Measurements from ENCODE around the gene ATAD2B. TPM values are rescaled to one million over a fixed set of nuclear protein-coding genes. Genes with fewer than 3 reads are reported as not detected.

Gene ATAD2B
- total RNA-seq, 1 experiment from 2014 or later = 19.7 TPM

- intact Hi-C loops (cut with micrococcal nuclease; ENCODE audit: unreplicated experiment) = no loop called here
- H3K9me3 Mint-ChIP-seq (ENCODE audit: low read depth, unreplicated experiment) = no peaks in the 10 kb centered on the region
- CTCF ChIA-PET = interaction anchor here (0.5 kb wide), 1 partner anchor 17 kb away, joined by 3 read pairs; no protein-coding TSS in a partner anchor
- H3K36me3 Mint-ChIP-seq (ENCODE audit: insufficient read depth, unreplicated experiment) = no peaks in the 10 kb centered on the region
- H3K4me1 Mint-ChIP-seq (ENCODE audit: low read depth, unreplicated experiment) = no peaks in the 10 kb centered on the region
- no peak for TF ChIP-seq CTCF (IDR thresholded peaks at IDR 0.05; ENCODE audit: unreplicated experiment)
- H3K27me3 Mint-ChIP-seq (ENCODE audit: unreplicated experiment) = no peaks in the 10 kb centered on the region
- no peak for DNase-seq
- no peak overlapping the region for H3K27ac Mint-ChIP-seq (ENCODE audit: unreplicated experiment)
- no TSS peak for BruUV-seq (replicated peaks)
- no peak overlapping the region for H3K4me3 Mint-ChIP-seq (ENCODE audit: low read depth, unreplicated experiment)
Measured at GRCh38 chr2:23836505-23836904, 90.4 kb downstream of the ATAD2B start.

- no peaks in the 10 kb centered on the region for H3K36me3 Mint-ChIP-seq (ENCODE audit: insufficient read depth, unreplicated experiment)
- BruUV-seq (replicated peaks) = no TSS peak
- intact Hi-C loops (cut with micrococcal nuclease; ENCODE audit: unreplicated experiment) = no loop called here
- no peak for DNase-seq
- no peak overlapping the region for H3K4me3 Mint-ChIP-seq (ENCODE audit: low read depth, unreplicated experiment)
- CTCF ChIA-PET = interaction anchor here (0.5 kb wide), 1 partner anchor 16 kb away, joined by 3 read pairs; no protein-coding TSS in a partner anchor
- H3K27ac Mint-ChIP-seq (ENCODE audit: unreplicated experiment) = no peak overlapping the region
- no peaks in the 10 kb centered on the region for H3K27me3 Mint-ChIP-seq (ENCODE audit: unreplicated experiment)
- no peaks in the 10 kb centered on the region for H3K4me1 Mint-ChIP-seq (ENCODE audit: low read depth, unreplicated experiment)
- no peak for TF ChIP-seq CTCF (IDR thresholded peaks at IDR 0.05; ENCODE audit: unreplicated experiment)
- no peaks in the 10 kb centered on the region for H3K9me3 Mint-ChIP-seq (ENCODE audit: low read depth, unreplicated experiment)
Measured at GRCh38 chr2:23835988-23836387, 90.9 kb downstream of the ATAD2B start.

GRCh38 chr2:23835423-23835822, 91.5 kb downstream of the ATAD2B start:
- no peaks in the 10 kb centered on the region for H3K9me3 Mint-ChIP-seq (ENCODE audit: low read depth, unreplicated experiment)
- H3K27me3 Mint-ChIP-seq (ENCODE audit: unreplicated experiment) = no peaks in the 10 kb centered on the region
- intact Hi-C loops (cut with micrococcal nuclease; ENCODE audit: unreplicated experiment) = no loop called here
- CTCF ChIA-PET = interaction anchor here (0.9 kb wide), 1 partner anchor 11 kb away, joined by 5 read pairs; no protein-coding TSS in a partner anchor
- no peak for DNase-seq
- no peak overlapping the region for H3K4me3 Mint-ChIP-seq (ENCODE audit: low read depth, unreplicated experiment)
- BruUV-seq (replicated peaks) = no TSS peak
- H3K4me1 Mint-ChIP-seq (ENCODE audit: low read depth, unreplicated experiment) = no peaks in the 10 kb centered on the region
- no peak for TF ChIP-seq CTCF (IDR thresholded peaks at IDR 0.05; ENCODE audit: unreplicated experiment)
- no peaks in the 10 kb centered on the region for H3K36me3 Mint-ChIP-seq (ENCODE audit: insufficient read depth, unreplicated experiment)
- H3K27ac Mint-ChIP-seq (ENCODE audit: unreplicated experiment) = no peak overlapping the region

- Mint-ChIP-seq H3K27me3 (ENCODE audit: unreplicated experiment) (no peaks in the 10 kb centered on the region), H3K4me3 (ENCODE audit: low read depth, unreplicated experiment) (no peak overlapping the region), H3K4me1 (ENCODE audit: low read depth, unreplicated experiment) (no peaks in the 10 kb centered on the region), H3K9me3 (ENCODE audit: low read depth, unreplicated experiment) (no peaks in the 10 kb centered on the region), H3K27ac (ENCODE audit: unreplicated experiment) (no peak overlapping the region), H3K36me3 (ENCODE audit: insufficient read depth, unreplicated experiment) (no peaks in the 10 kb centered on the region)
- intact Hi-C loops (cut with micrococcal nuclease; ENCODE audit: unreplicated experiment) = no loop called here
- CTCF ChIA-PET = no interaction called here
- DNase-seq = no peak
- no TSS peak for BruUV-seq (replicated peaks)
- no peak for TF ChIP-seq CTCF (IDR thresholded peaks at IDR 0.05; ENCODE audit: unreplicated experiment)
Measured at GRCh38 chr2:23828986-23829385, 97.9 kb downstream of the ATAD2B start.

Data from Calu3 (cell line).